Retina (tissue), 1 donor: ENCODE data around the gene CDC25A.
A peak's percentile ranks its signal among the peaks of the same experiment; 100 is the strongest.

Source experiments
- DNase-seq: peaks from one replicate; pipeline ENCODE4 v3.0.0-alpha.2; 2016

The CDC25A gene

DNA sequence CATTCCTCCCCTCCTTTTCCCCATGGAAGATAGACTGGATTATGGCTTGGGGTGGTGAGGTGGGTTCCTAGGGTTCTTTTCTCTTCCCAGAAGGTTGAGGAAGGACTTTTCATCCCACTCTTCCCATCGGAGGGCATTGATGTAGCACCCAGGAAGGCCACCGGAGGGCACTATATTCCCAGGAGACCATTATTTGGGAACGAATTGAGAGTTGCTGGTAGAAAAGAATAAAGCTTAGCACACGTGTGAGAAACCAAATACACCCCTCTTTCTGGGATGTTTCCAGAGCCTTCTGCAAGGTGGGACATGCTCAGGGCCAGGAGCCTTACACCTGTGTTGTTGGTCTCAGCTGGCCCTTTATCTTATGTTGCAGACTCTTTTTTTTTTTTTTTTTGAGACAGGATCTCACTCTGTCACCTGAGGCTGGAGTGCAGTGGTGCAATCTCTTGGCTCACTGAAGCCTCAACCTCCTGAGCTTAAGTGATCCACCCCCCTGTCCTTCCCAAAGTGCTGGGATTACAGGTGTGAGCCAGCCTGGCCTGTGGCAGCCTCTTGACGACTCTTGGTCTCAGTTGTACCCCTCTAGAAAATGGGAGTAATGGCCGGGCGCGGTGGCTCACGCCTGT, 6.3 kb upstream of the CDC25A start:
- DNase-seq, result peak; percentile 67

DNA sequence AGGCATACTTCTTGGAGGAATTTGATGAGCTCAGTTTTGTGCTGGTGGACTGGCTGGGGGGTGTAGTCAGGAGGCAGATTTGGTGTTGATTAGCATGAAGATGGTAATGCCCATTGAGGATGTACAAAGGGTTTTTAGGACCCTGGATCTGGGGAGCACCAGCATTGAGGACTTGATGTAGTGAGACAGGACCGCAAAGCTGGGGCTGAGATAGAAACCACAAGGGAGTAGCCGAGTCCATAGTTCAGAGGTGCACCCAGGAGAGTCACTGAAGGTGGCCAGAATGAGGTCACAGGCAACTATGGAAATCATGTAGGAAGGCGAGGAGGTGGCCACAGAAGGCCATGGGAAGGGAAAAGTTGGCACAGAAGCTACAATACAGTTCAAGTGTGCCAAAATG, 2.7 kb upstream of the CDC25A start:
- no peak for DNase-seq

DNA sequence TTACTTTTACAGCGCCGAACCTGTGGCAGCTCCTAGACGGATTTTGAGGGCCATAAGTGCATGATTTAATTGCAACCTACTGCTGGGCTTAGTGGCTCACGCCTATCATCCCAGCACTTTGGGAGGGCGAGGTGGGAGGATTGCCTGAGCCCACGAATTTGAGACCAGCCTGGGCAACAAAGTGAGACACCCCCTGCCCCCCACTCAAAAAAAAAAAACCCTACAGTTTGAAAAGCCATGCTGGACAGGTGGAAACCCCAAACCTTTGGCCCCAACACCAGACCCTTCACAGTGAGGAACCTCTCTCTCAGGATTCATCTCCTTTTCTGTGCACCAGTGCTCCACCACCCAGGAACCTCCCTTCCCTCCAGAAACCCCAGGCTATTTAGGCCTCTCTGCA, 1.1 kb upstream of the CDC25A start:
- DNase-seq, result no peak

DNA sequence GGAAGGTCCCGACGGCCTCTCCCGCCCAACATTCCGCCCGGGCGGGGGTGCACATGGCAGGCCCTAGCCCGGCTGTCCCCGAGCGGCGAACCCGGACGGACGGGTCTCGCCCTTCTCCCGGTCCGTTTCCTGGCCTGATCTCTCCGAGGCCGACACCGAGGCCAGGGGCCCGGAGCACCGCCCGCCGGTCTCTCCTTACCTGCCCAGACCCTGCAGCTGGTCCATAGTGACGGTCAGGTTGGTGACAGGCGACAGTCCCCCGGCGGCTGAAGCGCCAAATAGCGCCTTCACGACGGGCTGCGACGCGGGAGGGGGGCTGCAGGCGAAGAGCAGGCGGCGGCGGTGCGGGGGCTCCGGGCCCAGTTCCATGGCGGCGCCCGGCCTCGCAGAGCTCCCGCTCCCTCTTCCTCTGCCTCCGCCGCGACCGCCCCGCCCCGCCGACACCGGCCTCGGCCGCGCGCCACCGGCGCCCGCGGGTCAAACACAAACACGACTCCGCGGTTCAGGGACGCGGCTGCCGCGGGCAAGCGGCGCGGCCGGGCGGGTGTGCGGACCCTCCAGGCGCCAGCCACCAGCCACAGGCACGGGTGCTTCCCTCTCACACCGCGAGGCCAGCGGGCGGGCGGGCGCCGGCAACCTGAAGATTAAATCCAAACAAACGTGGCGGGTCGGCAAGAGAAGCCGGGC, 495 bp downstream of the CDC25A start:
- DNase-seq, result peak; percentile 67

DNA sequence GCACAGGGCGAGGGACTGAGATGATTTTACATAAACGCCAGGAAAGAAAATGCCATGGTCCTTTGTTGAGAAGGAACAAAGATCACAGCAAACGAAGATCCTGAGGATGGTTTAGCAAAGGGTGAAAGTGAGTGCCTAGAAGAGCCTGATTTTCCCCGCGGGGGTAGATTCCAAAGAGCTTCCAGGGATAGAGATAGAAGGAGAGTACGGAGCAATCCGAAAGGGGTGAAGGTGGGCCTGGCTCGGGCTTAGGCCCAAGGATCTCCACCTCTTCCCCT, 977 bp downstream of the CDC25A start:
- DNase-seq, result no peak

DNA sequence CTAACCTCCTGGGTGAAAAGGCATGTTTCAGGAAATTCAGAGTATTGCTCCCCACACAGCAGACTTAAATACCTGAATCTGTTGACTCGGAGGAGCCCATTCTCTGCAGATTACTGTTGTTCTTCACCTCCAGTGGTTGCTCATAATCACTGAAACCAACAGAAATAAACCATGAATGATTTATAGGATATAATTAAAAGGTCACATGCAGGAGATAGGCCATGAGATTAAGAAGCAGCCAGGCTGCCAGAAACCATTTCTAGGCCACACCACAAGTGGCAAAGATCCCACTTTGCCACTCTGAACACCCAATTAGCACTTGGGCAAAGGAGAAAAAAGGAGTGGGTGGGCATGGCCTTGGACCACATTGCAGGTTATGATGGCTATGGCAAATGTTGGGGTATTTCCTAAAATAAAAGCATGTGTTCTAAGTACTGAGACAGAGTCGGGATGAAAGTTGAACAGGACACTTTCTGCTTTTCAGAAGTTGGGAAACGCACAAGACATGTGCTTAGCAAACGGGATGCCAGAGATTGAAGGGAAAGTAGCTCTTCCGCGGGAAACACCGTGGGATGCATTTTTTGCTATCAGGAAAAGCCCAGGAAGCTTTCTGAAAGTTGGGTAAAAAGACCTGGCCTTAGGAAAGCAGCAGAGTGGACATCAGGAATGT, 1.5 kb downstream of the CDC25A start:
- no peak for DNase-seq

DNA sequence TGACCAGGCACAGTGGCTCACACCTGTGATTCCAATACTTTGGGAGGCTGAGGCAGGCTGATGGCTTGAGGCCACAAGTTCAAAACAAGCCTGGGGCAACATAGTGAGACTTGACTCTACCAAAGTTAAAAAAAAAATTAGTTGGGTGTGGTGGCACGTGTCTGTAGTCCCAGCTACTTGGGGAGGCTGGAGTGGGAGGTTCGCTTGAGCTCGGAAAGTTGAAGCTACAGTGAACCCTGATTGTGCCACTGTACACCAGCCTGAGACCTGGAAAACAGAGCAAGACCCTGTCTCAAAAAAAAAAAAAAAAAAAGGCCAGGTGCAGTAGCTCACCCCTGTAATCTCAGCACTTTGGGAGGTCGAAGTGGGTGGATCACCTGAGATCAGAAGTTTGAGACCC, 3.1 kb downstream of the CDC25A start:
- DNase-seq, result no peak

DNA sequence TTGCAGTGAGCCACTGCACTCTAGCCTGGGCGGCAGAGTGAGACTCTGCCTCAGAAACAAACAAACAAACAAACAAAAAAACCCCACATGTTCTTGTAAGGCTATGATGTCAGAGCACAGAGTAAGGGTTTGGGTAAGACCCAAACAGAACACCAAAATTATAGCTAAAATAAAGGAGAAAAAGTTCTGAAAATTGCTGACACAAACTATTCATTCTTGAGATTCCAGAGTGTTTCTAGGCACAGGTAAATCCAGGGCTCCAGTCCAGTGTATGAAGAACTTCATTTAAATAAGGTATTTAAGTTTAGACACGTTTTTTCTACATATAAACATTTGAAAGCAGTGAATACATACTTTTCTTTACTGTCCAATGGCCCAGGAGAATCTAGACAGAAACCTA, 3.9 kb downstream of the CDC25A start:
- no peak for DNase-seq

DNA sequence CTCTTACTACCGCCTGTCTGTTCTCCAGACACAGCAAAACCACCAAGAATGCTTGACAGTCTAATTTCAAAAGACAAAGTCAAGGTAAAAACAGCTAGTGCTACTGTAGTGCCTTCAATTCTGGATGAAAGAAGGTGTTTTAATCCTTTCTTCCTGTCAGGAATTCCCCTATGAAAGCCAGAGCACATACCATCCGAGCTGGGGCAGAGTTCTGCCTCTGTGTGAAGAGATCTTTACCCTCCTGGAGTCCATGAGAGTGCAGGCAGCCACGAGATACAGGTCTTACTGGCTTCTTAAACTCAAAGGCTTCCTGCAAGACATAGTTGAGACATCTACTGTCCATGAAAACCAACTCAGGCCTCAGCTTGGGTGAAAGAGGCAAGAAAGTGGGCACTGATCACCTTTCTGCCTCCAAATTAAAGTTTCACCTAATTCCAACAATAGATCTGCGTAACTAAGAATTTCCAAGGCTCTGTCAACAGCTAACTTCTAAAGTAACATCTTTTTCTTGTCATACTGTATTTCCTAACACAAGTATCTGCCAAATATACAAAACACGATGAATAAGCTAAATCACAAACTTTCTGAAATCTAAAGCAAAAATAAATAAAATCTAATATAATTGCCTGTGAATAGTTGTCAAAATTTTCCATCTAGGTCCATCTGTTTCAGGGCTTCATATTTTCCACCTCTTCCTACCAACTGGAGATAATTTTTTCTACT, 7.5 kb downstream of the CDC25A start:
- DNase-seq, result no peak

DNA sequence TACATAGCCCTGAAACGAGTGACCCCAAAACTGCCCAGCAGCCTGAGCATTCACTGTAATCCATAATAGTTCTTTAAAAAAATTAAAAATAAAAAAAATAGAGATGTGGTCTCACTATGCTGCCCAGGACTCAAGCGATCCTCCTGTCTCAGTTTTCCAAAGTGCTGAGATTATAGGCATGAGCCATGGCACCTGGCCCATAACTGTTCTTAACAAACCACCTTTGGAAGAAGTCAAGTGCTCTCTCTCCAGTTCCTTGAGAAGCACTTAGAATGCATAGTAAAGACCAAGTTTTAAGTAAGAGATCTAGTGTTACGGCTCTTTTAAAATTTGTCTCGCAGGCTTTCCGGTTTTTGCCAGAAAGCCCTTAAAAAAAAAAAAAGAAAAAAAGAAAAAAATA, 8.2 kb downstream of the CDC25A start:
- no peak for DNase-seq

DNA sequence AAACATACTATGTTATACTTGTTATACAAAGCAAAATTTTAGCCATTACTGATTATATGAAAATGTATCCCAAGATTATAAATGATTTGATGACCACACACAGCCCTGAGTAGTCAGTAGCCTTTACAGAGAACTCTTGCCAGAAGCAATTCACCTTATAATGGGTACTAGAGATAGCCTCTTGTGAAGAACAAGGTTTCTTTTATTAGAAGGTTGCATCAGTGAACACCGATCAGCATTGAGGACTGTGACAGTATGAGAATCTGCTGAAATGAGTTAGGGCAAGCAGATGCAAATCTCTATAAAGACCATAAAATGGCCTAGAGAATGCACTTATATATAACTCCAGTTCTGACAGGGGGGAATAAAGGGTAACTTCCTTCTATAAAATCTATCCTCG, 10.1 kb downstream of the CDC25A start:
- no peak for DNase-seq

DNA sequence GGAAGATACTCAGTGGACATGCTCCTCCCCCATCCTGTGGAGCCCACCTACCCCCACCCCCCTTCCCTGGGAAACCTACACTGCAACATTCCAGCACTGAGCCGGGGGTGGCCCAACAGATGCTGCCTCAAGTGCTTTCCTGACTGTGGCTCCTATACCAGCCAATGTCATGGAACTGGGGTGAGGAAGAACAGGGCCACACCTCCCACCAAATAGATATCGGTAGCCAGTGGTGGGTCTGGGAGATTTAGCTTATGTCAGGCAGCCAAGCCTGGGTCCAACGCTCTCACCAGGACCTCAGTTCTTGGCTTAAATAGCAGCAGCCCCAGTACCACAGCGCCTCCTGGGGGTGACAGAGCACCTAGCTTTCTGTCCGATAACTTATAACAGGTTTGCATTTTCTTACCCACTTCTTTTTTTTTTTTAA, 30.3 kb downstream of the CDC25A start:
- peak; percentile 22 for DNase-seq

DNA sequence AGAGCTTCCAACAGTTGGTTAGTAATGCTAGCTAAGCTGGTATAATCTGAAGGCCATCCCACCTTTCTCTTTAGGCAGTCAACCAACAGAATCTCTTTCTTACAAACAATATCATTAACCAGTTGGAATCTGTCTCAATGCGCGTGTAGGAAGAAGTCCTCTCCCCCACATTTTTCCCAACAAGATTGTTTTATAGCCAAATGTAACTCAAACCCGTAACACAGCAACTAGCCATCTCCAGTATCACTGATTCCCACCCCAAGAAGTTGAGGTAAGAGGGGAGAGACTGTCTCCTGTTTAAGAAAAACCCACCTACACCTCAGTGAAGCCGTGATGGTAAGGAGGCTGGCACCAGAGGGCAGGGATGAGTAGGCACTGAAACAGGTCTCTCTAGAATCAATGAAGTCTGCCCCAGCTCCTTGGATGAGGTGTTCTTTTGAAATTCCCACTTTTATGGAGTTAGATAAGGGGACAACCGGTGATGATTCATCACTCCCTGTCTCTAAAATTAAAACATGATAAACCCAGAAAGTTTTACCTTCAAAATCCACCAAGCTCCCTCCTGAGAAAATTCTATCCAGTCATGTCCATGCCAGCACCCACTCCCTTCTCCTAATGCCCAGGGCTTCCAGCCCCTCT, 30.9 kb downstream of the CDC25A start:
- DNase-seq, result no peak

DNA sequence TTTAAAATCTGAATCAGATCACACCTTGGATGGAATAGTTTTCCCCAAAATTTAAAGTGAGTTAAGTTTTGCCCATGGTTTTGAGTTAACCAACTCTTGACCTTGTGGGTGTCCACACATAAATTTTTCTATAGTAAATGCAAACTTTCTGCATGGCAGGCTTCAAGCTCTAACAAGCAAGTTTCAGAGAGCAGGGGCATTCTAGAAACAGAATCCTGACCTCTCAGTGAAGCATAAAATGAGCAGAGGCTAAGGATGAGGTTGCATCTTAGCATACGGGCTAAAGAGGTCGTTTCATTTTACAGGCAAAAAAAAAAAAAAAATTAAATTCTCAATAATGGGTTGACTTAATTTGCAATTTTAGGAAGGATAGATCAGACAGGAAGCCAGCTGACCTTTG, 32.1 kb downstream of the CDC25A start:
- DNase-seq, result no peak

DNA sequence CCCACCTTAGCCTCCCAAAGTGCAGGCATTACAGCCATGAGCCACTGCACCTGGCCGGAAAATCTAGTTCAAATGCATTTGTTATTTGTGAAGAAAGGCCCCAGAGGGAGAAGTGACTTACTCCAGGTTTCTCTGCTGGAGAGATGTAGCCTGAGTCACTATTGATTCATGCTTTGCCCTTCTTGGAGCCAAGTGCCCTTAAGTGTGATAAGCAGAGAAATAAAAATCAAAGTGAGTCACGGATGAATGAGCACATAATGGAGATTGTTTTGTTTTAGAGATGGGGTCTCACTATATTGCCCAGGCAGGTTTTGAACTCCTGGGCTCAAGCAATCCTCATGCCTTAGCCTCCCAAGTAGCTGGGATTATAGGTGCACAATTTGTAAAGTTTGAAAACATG, 33.1 kb downstream of the CDC25A start:
- DNase-seq, result no peak

DNA sequence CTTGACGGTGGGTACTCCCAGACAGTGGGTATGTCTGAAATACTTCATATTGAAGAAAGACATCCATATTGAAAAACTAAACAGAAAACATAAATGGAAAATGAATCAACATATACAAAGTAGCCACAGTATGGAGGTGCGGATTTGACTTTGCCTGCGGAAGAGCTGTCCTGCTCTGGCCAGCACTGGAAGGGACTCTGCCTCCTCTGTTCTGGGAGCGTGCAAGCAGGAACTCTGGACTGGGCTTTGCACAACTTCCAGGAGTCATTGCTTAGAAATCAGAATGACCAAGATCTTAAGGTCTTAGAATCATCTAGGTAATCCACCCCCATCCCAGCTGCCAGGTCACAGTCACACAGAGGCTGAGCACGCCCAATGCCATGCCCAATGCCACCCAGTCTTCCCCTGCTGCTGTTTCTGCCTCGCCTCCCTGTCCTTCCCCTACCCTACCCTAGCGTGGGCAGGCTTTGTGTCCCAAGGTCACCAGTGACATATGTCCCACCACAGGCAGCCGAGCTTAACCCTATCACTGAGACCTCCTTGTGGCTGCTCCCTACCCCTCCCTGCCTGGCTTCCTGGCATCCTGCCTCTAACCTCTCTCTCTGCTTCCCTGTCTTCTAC, 36.3 kb downstream of the CDC25A start:
- no peak for DNase-seq

DNA sequence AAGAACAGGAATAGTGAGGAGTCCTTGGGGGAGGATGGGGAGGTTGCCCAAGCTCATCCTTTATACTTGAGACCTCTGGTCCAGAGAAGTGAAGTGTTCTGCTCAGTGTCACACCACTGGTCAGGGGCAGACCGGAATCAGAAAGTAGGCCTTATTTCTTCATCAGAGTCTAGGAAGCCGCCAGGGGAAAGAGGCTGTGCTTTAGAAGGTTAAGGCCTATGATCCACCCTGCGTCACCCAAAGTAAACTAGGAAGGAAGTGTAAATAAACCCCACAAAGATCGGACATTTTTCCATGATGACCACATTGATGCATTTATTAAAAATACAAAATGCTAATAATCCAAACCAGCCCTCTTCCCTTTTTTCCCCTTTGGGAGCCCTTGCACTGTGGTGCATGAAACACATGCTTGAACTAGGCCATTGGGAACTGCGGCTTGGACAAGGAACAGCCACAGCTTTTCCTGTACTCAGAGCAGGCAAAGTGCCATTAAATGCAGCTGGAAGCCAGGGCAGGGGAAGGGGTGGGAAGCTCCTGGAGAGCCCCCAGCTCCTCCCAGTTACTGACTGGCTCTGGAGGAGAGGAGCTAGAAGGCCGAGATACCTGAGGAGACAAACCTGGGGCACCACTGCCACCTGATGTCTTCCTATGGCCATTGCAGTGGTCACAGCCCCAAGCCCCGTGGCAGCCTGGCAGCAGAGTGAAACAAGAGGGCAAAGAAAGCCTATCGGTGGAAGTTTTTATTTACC, 37.0 kb downstream of the CDC25A start:
- DNase-seq, result peak; percentile 67

DNA sequence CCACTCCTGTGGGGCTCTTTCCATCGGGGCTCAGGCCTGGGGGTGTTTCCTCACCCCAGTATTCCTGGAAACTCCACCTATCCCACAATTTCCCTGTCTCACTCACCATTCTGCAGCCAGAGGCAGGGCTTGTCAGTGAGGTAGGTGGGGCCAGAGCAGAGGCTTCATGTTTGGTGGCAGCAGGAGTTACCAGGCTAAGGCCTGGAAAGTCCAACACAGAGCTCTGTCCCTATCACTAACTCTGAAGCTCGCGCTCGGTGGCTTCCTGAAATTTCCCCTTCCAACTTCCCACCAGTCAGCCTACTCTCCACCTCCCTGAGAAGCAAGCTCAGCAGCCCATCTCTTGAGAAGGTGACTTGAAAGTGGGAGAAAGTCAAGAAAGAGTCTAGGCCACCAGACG, 44.2 kb downstream of the CDC25A start:
- no peak for DNase-seq

DNA sequence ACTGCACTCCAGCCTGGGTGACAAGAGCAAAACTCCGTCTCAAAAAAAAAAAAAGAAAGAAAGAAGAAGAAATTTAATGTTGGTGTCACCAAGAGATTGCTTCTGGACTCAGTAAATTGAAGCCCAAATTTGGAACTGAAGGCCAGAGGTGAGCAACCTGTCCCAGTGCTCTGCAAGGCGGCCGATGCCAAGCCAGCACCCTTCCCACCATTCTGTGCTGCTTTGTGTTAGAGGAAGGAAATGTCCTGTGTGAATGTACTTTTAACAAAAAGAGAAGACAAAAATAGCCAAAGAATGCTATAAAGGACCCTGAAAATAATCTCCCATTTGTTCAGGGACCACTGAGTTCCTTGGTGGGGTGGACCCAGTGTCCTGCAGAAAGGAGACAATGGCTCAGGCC, 44.6 kb downstream of the CDC25A start:
- DNase-seq, result no peak

DNA sequence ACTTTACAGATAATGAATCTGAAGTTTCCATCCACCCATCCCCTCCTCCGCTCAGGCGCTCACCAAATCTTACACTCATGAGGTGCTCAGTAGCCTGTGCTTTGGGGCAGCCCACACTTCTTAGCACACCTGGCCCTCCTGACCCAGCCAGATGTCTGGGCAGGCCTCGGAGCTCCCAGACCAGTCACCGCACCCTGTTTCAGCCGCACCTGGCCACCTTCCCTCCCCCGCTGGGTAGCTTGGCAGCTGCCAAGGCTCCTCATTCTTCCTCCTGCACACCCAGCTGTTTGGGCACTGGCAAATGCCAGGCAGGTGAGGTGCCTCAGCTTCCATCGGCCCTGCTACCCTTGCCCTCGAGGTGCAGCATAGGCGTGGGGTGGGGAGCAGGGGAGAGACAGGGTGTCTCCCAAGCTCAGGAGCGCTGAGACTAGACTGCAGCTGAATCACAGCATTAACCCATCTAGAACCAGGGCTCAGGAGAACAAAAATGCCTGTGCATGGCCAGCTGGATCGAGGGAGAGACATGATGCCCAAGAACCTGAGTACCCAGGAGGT, 45.8 kb downstream of the CDC25A start:
- DNase-seq, result no peak

DNA sequence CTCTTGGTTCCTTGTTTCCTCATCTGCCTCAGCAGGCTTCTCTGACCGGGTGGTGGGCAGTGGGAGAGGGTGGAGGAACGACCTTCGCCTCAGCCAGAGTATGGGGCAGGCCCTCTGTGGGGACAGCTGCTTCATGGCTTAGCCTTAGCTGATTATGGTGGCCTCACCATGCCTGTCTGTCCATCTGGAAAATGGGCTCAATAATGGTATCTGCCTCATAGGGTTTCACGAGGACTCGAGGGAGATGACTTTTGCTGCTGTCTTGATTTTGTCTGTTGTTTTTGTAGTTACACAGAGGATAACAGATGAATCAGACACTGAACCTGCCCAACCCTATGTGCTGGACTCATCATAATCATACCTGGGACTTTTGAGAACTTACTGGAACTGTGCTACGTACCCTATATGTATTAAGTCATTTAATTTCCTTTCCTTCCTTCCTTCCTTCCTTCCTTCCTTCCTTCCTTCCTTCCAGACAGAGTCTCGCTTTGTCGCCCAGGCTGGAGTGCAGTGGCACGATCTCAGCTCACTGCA, 46.5 kb downstream of the CDC25A start:
- no peak for DNase-seq
